ENCODE data around the gene GPC1.

DNA sequence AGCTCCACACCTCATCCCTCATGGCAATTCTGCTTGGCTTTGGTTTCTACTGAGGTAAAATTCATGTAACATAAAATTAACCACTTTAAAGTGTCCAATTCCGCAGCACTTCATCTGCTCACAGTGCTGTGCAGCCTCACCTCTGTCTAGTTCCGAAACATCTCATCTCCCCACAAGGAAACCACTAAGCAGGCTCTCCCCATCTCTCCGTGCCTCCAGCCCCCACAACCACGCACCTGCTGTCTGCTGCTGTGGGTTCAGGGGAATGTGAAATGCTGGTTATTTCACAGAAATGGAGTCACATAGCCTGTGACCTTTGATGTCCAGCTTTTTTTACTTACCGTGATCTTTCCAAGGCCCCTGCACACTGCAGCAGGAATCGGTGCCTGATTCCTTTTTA, 7.7 kb upstream of the GPC1 start:
- TF ChIP-seq, protein P1, sequence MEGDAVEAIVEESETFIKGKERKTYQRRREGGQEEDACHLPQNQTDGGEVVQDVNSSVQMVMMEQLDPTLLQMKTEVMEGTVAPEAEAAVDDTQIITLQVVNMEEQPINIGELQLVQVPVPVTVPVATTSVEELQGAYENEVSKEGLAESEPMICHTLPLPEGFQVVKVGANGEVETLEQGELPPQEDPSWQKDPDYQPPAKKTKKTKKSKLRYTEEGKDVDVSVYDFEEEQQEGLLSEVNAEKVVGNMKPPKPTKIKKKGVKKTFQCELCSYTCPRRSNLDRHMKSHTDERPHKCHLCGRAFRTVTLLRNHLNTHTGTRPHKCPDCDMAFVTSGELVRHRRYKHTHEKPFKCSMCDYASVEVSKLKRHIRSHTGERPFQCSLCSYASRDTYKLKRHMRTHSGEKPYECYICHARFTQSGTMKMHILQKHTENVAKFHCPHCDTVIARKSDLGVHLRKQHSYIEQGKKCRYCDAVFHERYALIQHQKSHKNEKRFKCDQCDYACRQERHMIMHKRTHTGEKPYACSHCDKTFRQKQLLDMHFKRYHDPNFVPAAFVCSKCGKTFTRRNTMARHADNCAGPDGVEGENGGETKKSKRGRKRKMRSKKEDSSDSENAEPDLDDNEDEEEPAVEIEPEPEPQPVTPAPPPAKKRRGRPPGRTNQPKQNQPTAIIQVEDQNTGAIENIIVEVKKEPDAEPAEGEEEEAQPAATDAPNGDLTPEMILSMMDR (IDR thresholded peaks at IDR 0.05): no peak
- no peak for TF ChIP-seq EP300 (IDR thresholded peaks at IDR 0.05)

All from tibial nerve (tissue), 4 donors.